Measurements from ENCODE around the gene GNB3.

DNA sequence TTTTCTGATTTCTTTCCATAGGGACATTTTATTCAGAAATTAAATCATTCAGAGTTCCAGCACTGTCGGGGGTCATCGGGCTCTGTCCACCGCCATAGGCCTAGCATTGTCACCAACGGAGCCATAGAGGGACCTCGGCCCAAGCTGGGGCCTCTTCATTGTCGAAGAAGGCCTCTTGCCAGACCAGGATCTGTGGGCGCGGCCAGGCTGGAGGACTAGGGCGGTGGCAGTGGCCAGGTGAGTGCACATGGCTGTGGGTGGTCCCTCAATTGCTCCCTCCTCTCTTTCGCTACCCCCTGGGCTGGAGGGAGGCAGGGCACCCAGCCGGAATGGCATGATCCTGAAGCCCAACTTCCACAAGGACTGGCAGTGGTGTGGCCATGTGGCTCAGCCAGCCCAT is 43.0 kb downstream of the GNB3 start:
- TF ChIP-seq CTCF (IDR thresholded peaks at IDR 0.05) (no peak), ZFX (IDR thresholded peaks at IDR 0.05; ENCODE audit: borderline replicate concordance) (no peak)
